Measurements from ENCODE around the gene DESI2.

- TF ChIP-seq CTCF (conservative IDR thresholded peaks at IDR 0.05; ENCODE audit: low read depth, low read length) (no peak), EZH2 (IDR thresholded peaks at IDR 0.05; ENCODE audit: low read length, unreplicated experiment) (no peak), EZH2phosphoT487 (IDR thresholded peaks at IDR 0.05; ENCODE audit: borderline replicate concordance, low read length) (no peak)
Measured at GRCh38 chr1:244642526-244642925, 10.4 kb upstream of the DESI2 start.

Measured in PC-3 (cell line).